Activated CD4-positive, alpha-beta memory T cell treated with anti-CD3 and anti-CD28 coated beads for 36 hours (primary cell): ENCODE data around the gene PDZD2. TPM values are rescaled to one million over a fixed set of nuclear protein-coding genes. Genes with fewer than 3 reads are reported as not detected.
"Not testable (repeated sequence)": the region's sequence is repeated elsewhere in the genome, so short reads cannot be mapped to it uniquely, and the experiment has no call there.

Experiments used
- CTCF ChIA-PET: fragments of 350-600 bp; sonication (Branson Sonifier 250); formaldehyde crosslinking; loops from one replicate; lab custom pipeline; 2021; ENCODE audit warnings: antibody characterized with exemption, inconsistent platforms; lab: Charles Lee
- POLR2A ChIA-PET: fragments of 350-600 bp; sonication (Branson Sonifier 250); formaldehyde crosslinking; loops from one replicate; lab custom pipeline; 2021; ENCODE audit warnings: antibody characterized with exemption; lab: Charles Lee
- DNase-seq: peaks from one replicate; pipeline ENCODE4 v3.0.0-alpha.2; 2020
- H3K27ac Mint-ChIP-seq: one replicate; pipeline ENCODE4 v1.8.0; 2021; ENCODE audit warnings: mixed read lengths
- H3K27me3 Mint-ChIP-seq: one replicate; pipeline ENCODE4 v1.8.0; 2021; ENCODE audit warnings: mixed read lengths
- H3K36me3 Mint-ChIP-seq: one replicate; pipeline ENCODE4 v1.8.0; 2021; ENCODE audit warnings: mixed read lengths
- H3K4me1 Mint-ChIP-seq: one replicate; pipeline ENCODE4 v1.8.0; 2021; ENCODE audit warnings: low read depth, mixed read lengths
- H3K4me3 Mint-ChIP-seq: one replicate; pipeline ENCODE4 v1.8.0; 2021; ENCODE audit warnings: mild to moderate bottlenecking, mixed read lengths
- H3K9me3 Mint-ChIP-seq: one replicate; pipeline ENCODE4 v1.8.0; 2021; ENCODE audit warnings: mixed read lengths
- intact Hi-C: fragments of 100-400 bp; cut with micrococcal nuclease; formaldehyde crosslinking; loops from one replicate; pipeline ENCODE4 v1.15.1; 2023
- total RNA-seq, 2 experiments: library from RNA; stranded (reverse); gene quantifications; one replicate each; pipeline ENCODE4 v1.2.3, GENCODE V29; 2021

Gene PDZD2
- total RNA-seq, 2 experiments from 2014 or later = not detected

- DNase-seq = no peak
- ChIA-PET CTCF (interaction anchor here (2.5 kb wide), 1 partner anchor 308 kb away, joined by 5 read pairs; no protein-coding TSS in a partner anchor), POLR2A (no interaction called here)
- H3K4me1 Mint-ChIP-seq = no peaks in the 10 kb centered on the region
- no peak overlapping the region for H3K27ac Mint-ChIP-seq
- H3K9me3 Mint-ChIP-seq = no peaks in the 10 kb centered on the region
- intact Hi-C loops = no loop called here
- no peak overlapping the region for H3K4me3 Mint-ChIP-seq
- H3K36me3 Mint-ChIP-seq = no peaks in the 10 kb centered on the region
- H3K27me3 Mint-ChIP-seq = no peaks in the 10 kb centered on the region
These were observed 129.9 kb downstream of the PDZD2 start for GRCh38 chr5:31768784-31769183.

DNA sequence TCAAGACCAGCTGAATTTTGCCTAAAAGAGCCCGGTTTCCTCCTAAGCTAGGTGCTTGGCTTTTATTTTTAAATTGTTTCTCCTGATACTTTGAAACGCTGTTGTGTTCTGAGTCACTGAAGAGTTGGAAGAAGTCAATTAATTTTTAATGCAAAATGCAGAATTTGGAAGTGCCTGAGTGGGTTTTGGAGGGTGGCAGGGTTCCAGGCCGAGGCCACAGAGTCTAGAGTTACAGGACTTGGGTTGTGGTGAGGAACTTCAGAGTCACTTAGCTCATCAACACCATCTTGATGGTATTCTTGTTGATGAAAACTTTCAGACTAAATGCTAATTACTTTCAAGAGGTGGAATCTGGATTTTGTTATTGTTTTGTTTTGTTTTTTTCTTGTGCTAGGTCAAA is 130.6 kb downstream of the PDZD2 start:
- H3K9me3 Mint-ChIP-seq = no peaks in the 10 kb centered on the region
- CTCF ChIA-PET = interaction anchor here (2.5 kb wide), 1 partner anchor 307 kb away, joined by 5 read pairs; no protein-coding TSS in a partner anchor
- intact Hi-C loops = no loop called here
- H3K27me3 Mint-ChIP-seq = no peaks in the 10 kb centered on the region
- POLR2A ChIA-PET = no interaction called here
- no peak overlapping the region for H3K27ac Mint-ChIP-seq
- H3K4me3 Mint-ChIP-seq = no peak overlapping the region
- no peaks in the 10 kb centered on the region for H3K36me3 Mint-ChIP-seq
- DNase-seq = no peak
- no peaks in the 10 kb centered on the region for H3K4me1 Mint-ChIP-seq

DNA sequence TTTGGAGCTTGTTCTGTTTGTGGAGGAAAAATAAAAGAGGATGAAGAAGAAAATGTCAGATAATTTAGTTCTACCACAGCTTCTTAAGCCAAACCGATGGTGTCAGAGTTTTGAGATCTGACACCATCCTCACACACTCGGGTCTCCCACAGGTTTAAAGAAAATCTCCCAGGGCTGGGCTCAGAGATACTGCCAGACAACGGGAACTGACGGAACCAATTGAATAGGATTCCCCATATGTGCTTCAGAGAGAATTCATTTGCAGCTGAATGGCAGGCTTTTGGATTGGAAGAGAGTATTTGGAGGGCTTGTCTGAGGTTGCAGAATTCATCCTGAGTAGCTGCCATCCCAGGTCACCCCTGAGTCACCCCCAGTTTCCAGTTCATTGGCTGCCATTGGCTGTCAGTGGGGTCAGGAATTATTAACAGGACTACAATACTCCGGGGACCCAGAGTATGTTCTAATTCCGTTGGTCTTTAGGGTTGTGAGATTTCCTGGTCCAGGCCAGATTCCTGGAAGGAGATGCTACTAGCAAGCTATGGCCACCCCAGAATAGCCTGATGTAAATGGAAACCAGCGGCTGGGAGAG is 131.3 kb downstream of the PDZD2 start:
- no peak overlapping the region for H3K4me3 Mint-ChIP-seq
- no peaks in the 10 kb centered on the region for H3K9me3 Mint-ChIP-seq
- H3K4me1 Mint-ChIP-seq = no peaks in the 10 kb centered on the region
- no peaks in the 10 kb centered on the region for H3K27me3 Mint-ChIP-seq
- ChIA-PET CTCF (interaction anchor here (2.5 kb wide), 1 partner anchor 307 kb away, joined by 5 read pairs; no protein-coding TSS in a partner anchor), POLR2A (no interaction called here)
- no peak for DNase-seq
- H3K27ac Mint-ChIP-seq = no peak overlapping the region
- intact Hi-C loops = no loop called here
- H3K36me3 Mint-ChIP-seq = no peaks in the 10 kb centered on the region

GRCh38 chr5:31770998-31771397 is 132.1 kb downstream of the PDZD2 start:
- intact Hi-C loops = no loop called here
- H3K9me3 Mint-ChIP-seq = no peaks in the 10 kb centered on the region
- H3K4me1 Mint-ChIP-seq = no peaks in the 10 kb centered on the region
- H3K27me3 Mint-ChIP-seq = no peaks in the 10 kb centered on the region
- no peak overlapping the region for H3K4me3 Mint-ChIP-seq
- ChIA-PET CTCF (no interaction called here), POLR2A (no interaction called here)
- no peak for DNase-seq
- no peak overlapping the region for H3K27ac Mint-ChIP-seq
- H3K36me3 Mint-ChIP-seq = no peaks in the 10 kb centered on the region

DNA sequence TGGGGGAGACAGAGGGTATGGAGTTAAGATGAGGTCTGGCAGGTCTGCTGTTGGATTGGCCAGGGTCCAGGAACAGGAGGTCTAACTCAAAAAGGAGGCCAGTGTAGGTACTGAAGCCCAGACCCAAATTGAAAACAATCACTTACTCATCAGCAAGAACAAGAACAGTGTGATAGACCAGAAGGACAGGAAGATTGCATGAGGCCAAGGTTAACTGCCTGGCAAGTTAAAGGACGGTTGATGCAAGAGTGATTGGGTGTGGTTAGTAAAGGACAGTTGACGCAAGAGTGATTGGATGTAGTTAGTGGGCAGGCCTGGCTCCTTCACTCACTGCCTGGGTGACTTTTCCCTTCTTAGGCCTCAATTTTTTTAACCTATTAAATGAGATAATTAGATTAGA is 132.6 kb downstream of the PDZD2 start:
- ChIA-PET CTCF (no interaction called here), POLR2A (no interaction called here)
- DNase-seq = no peak
- Mint-ChIP-seq H3K27me3 (no peaks in the 10 kb centered on the region), H3K9me3 (no peaks in the 10 kb centered on the region), H3K4me3 (no peak overlapping the region), H3K27ac (no peak overlapping the region), H3K4me1 (no peaks in the 10 kb centered on the region), H3K36me3 (no peaks in the 10 kb centered on the region)
- intact Hi-C loops = no loop called here

DNA sequence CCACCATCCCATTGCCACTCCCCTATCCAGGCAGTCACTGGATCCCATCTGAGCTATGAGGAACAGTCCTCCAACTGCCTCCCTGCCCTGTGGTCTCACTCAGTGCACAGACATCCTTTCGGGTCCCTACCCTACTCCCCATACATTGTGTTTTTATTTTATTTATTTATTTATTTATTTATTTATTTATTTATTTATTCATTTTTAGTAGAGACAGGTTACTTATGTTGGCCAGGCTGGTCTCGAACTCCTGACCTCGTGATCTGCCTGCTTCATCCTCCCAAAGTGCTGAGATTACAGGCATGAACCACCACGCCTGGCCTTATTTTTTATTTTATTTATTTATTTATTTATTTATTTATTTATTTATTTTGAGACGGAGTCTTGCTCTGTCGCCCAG is 137.4 kb downstream of the PDZD2 start:
- H3K36me3 Mint-ChIP-seq, H3K27me3 Mint-ChIP-seq, POLR2A ChIA-PET, H3K4me3 Mint-ChIP-seq, intact Hi-C loops, H3K4me1 Mint-ChIP-seq, DNase-seq, CTCF ChIA-PET, H3K9me3 Mint-ChIP-seq, H3K27ac Mint-ChIP-seq: not testable (repeated sequence)

- peaks cover 1% of the 10 kb centered on the region for H3K9me3 Mint-ChIP-seq
- no peak overlapping the region for H3K4me3 Mint-ChIP-seq
- H3K27ac Mint-ChIP-seq = no peak overlapping the region
- intact Hi-C loops = no loop called here
- POLR2A ChIA-PET = no interaction called here
- H3K27me3 Mint-ChIP-seq = no peaks in the 10 kb centered on the region
- DNase-seq = no peak
- H3K4me1 Mint-ChIP-seq = no peaks in the 10 kb centered on the region
- no peaks in the 10 kb centered on the region for H3K36me3 Mint-ChIP-seq
- CTCF ChIA-PET = no interaction called here
These were observed 138.2 kb downstream of the PDZD2 start for GRCh38 chr5:31776976-31777651.

GRCh38 chr5:31781772-31782171 is 142.8 kb downstream of the PDZD2 start:
- no peak overlapping the region for H3K27ac Mint-ChIP-seq
- peaks cover 1% of the 10 kb centered on the region for H3K9me3 Mint-ChIP-seq
- no peaks in the 10 kb centered on the region for H3K36me3 Mint-ChIP-seq
- no peak overlapping the region for H3K4me3 Mint-ChIP-seq
- DNase-seq = peak; percentile 8
- no peaks in the 10 kb centered on the region for H3K4me1 Mint-ChIP-seq
- H3K27me3 Mint-ChIP-seq = no peaks in the 10 kb centered on the region
- intact Hi-C loops = no loop called here
- POLR2A ChIA-PET = no interaction called here
- CTCF ChIA-PET = no interaction called here

DNA sequence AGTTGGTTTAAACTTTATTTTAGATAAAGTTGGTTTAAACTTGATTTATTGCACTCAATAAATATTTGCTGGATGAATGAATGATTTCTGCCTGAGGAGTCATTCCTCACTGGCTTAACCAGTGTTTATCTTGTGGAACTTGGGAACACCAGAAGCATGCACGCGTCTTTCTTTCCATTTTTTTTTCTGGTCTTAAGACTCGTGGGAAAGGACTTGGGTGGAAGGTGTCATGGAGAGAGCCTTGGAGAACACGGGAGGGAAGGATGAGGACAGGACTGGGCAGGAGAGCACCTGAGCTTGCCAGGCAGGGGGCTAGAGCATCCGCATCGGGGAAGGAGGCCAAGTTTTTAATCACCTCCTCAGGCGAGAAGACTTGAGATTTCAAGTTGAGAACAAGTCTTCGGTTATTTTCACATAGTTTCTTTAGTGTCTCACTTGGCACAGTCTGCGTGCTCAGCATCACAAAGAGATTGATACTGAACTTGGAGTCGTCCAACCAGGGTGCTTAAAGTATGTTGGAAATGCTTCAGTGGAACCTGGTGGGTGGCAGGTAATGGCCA is 144.2 kb downstream of the PDZD2 start:
- intact Hi-C loops = no loop called here
- no peaks in the 10 kb centered on the region for H3K4me1 Mint-ChIP-seq
- ChIA-PET POLR2A (no interaction called here), CTCF (no interaction called here)
- no peaks in the 10 kb centered on the region for H3K36me3 Mint-ChIP-seq
- H3K27ac Mint-ChIP-seq = no peak overlapping the region
- no peak overlapping the region for H3K4me3 Mint-ChIP-seq
- H3K9me3 Mint-ChIP-seq = peaks cover 1% of the 10 kb centered on the region
- DNase-seq = no peak
- H3K27me3 Mint-ChIP-seq = no peaks in the 10 kb centered on the region

GRCh38 chr5:31783731-31784130 is 144.8 kb downstream of the PDZD2 start:
- POLR2A ChIA-PET = no interaction called here
- Mint-ChIP-seq H3K4me3 (no peak overlapping the region), H3K27ac (no peak overlapping the region), H3K36me3 (no peaks in the 10 kb centered on the region), H3K27me3 (no peaks in the 10 kb centered on the region), H3K9me3 (no peaks in the 10 kb centered on the region), H3K4me1 (no peaks in the 10 kb centered on the region)
- CTCF ChIA-PET = no interaction called here
- intact Hi-C loops = no loop called here
- DNase-seq = no peak

GRCh38 chr5:31786090-31786631 is 147.2 kb downstream of the PDZD2 start:
- ChIA-PET CTCF (no interaction called here), POLR2A (no interaction called here)
- Mint-ChIP-seq H3K27me3 (no peaks in the 10 kb centered on the region), H3K27ac (no peak overlapping the region), H3K36me3 (no peaks in the 10 kb centered on the region), H3K4me1 (no peaks in the 10 kb centered on the region), H3K9me3 (no peaks in the 10 kb centered on the region), H3K4me3 (no peak overlapping the region)
- intact Hi-C loops = no loop called here
- no peak for DNase-seq

GRCh38 chr5:31794009-31794408 is 155.1 kb downstream of the PDZD2 start:
- intact Hi-C loops = no loop called here
- CTCF ChIA-PET = no interaction called here
- POLR2A ChIA-PET = no interaction called here

More at GRCh38 chr5:31794009-31794408, 155.1 kb downstream of the PDZD2 start:
- Mint-ChIP-seq H3K4me3 (no peak overlapping the region), H3K4me1 (no peaks in the 10 kb centered on the region), H3K9me3 (no peaks in the 10 kb centered on the region), H3K36me3 (no peaks in the 10 kb centered on the region), H3K27ac (no peak overlapping the region), H3K27me3 (no peaks in the 10 kb centered on the region)
- DNase-seq = no peak
